Right cardiac atrium (tissue), 5 donors: Measurements from ENCODE around the gene GOT1. TPM values are rescaled to one million over a fixed set of nuclear protein-coding genes. Genes with fewer than 3 reads are reported as not detected.

Experiments used
- ATAC-seq, 2 donors: fragments of 200-7000 bp; cut with Tn5 transposase; one replicate each; pipeline versions ENCODE4 v1.8.0 to v1.9.1; 2020; ENCODE audit warnings: moderate library complexity in 2 of 2, mild to moderate bottlenecking in 1 of 2
- DNase-seq, 3 donors: peaks; one replicate each; pipeline ENCODE4 v3.0.0-alpha.2; 2020
- H3K27ac ChIP-seq: one replicate; pipeline ENCODE4 v1.5.1; 2013; ENCODE audit warnings: mild to moderate bottlenecking, low read length, control low read depth, moderate library complexity
- H3K27me3 ChIP-seq: one replicate; pipeline ENCODE4 v1.6.1; 2013; ENCODE audit not compliant: control insufficient read depth, insufficient read depth
- H3K4me1 ChIP-seq: one replicate; pipeline ENCODE4 v1.6.1; 2013; ENCODE audit warnings: low read length; ENCODE audit not compliant: control insufficient read depth, insufficient read depth
- H3K4me3 ChIP-seq: one replicate; pipeline ENCODE4 v1.5.1; 2013; ENCODE audit warnings: low read length, control low read depth
- H3K9me3 ChIP-seq: one replicate; pipeline ENCODE4 v1.6.1; 2013; ENCODE audit warnings: low read length; ENCODE audit not compliant: control insufficient read depth
- WGBS: extraction: QIAGEN DNeasy Blood & Tissue Kit; methylation state at CpG from one replicate; pipeline ENCODE4 v1.1.7; 2013; 5-methylcytosine and 5-hydroxymethylcytosine counted together
- intact Hi-C, 4 donors: fragments of 100-400 bp; cut with DNase I; formaldehyde crosslinking; loops; one replicate each; pipeline versions ENCODE4 v1.11.0 to v1.14.0; 2022 to 2023
- polyA plus RNA-seq: library from polyadenylated mRNA; stranded (reverse); fragments of 200-250 nt; gene quantifications from one replicate; pipeline ENCODE4 v1.2.3, GENCODE V29; 2013
- total RNA-seq, 4 donors: library from RNA; stranded (reverse); fragmentation: NEBNext Ultra II Directional; extraction: Animal tissue kit (Norgen Biotek cat#: 25700); gene quantifications; one replicate each; pipeline ENCODE4 v1.2.1, GENCODE V29; 2021
- donor health status: healthy with polysubstance abuse.
- donor health status: DM: no; HTN: yes; CAD: no.
- donor health status: DM: no; HTN: no; CAD: no.
- donor health status: DM: no; HTN: yes; CAD: no; lungs with severe emphysema.
- donor health status: DM: yes; HTN: yes; CAD: no.

The GOT1 gene
- total and polyA plus RNA-seq, 5 donors = 344 to 515 (median 413) TPM

DNA sequence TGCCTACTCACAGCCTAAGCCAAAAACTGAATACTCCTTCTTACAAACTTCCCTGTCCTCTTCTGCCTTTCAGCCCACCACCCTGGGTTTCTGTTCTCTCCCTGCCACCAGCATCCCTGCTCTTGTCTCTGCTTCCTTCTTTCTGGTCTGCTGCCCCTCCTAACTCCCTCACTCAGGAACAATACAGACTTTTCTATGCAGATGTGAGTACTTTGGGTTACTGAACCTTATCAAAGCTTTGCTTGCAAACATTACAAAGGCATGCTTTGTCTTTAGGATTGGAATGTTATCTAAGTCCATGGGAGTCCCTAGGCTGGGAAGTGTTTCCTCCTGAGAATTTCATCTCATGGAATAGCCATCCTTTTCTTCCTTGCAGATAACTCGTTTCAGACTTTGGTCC lies 72.3 kb downstream of the GOT1 start:
- Histone ChIP-seq H3K27ac (no peak overlapping the region), H3K9me3 (no peaks in the 10 kb centered on the region), H3K4me3 (no peak overlapping the region), H3K4me1 (no peaks in the 10 kb centered on the region), H3K27me3 (no peaks in the 10 kb centered on the region)
- intact Hi-C loops = no loop called here
- ATAC-seq = no peak
- WGBS = 46% methylated on average over 1 of the region's 1 CpG
- no peak for DNase-seq

- Histone ChIP-seq H3K4me1 (no peaks in the 10 kb centered on the region), H3K4me3 (no peak overlapping the region), H3K27me3 (no peaks in the 10 kb centered on the region), H3K9me3 (no peaks in the 10 kb centered on the region), H3K27ac (no peak overlapping the region)
- DNase-seq = no peak
- ATAC-seq = no peak
- WGBS = 33% methylated on average over 3 of the region's 3 CpGs
- intact Hi-C loops = no loop called here
Observed at GRCh38 chr10:99357691-99358090, 72.7 kb downstream of the GOT1 start.

- Histone ChIP-seq H3K4me1 (no peaks in the 10 kb centered on the region), H3K4me3 (no peak overlapping the region), H3K9me3 (no peaks in the 10 kb centered on the region), H3K27ac (no peak overlapping the region), H3K27me3 (no peaks in the 10 kb centered on the region)
- intact Hi-C loops = no loop called here
- 75% methylated on average over 1 of the region's 1 CpG for WGBS
- ATAC-seq (no peak), DNase-seq (no peak)
Observed at GRCh38 chr10:99353182-99353581, 77.2 kb downstream of the GOT1 start.

DNA sequence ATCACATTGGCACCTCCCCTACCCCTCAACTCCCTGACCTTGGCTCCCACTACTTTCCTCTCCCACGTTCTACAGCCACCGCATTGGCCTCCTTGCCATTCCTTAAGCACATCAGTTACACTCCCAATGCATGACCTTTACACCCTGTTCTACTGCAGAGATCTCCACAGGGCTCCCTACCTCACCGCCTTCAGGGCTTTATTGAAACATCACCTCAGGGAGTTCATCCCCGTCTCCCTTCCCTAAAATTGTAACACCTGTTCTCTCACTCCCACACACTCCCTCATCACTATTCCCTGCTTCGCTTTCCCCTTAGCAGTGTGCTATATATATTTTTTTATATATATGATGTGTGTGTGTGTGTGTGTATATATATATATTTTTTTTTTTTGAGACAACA lies 82.8 kb downstream of the GOT1 start:
- intact Hi-C loops = no loop called here
- DNase-seq (no peak), ATAC-seq (no peak)
- H3K4me1 ChIP-seq = no peaks in the 10 kb centered on the region
- H3K27ac ChIP-seq = no peak overlapping the region
- H3K27me3 ChIP-seq = no peaks in the 10 kb centered on the region
- no peak overlapping the region for H3K4me3 ChIP-seq
- no peaks in the 10 kb centered on the region for H3K9me3 ChIP-seq
- 77% methylated on average over 5 of the region's 5 CpGs for WGBS

Other genes with a start within 250 kb of the GOT1 start
- not detected for gene HPSE2, start 194.8 kb downstream of the GOT1 start, total RNA-seq
- 0.09 TPM for gene HPSE2, start 194.8 kb downstream of the GOT1 start, polyA plus RNA-seq
- gene CNNM1, start 101.3 kb downstream of the GOT1 start, total RNA-seq = under 1 TPM; 0.03 to 0.29 (median 0.14) TPM
- 0.20 TPM for gene CNNM1, start 101.3 kb downstream of the GOT1 start, polyA plus RNA-seq
- gene NKX2-3, start 102.3 kb upstream of the GOT1 start, total RNA-seq = not detected
- not detected for gene NKX2-3, start 102.3 kb upstream of the GOT1 start, polyA plus RNA-seq
- 10 to 100 TPM; 39.7 to 52.6 (median 49.8) TPM for gene SLC25A28, start 189.8 kb upstream of the GOT1 start, total RNA-seq
- 56.5 TPM for gene SLC25A28, start 189.8 kb upstream of the GOT1 start, polyA plus RNA-seq
- 1 to 10 TPM; 1.9 to 5.5 (median 3.3) TPM for gene ENTPD7, start 228.9 kb upstream of the GOT1 start, total RNA-seq
- 0.70 TPM for gene ENTPD7, start 228.9 kb upstream of the GOT1 start, polyA plus RNA-seq